Right lung (tissue), 10 donors: ENCODE measurements around the gene MBL2. TPM values are rescaled to one million over a fixed set of nuclear protein-coding genes. Genes with fewer than 3 reads are reported as not detected.

Experiments
- DNase-seq, 2 donors: peaks; one replicate each; pipeline ENCODE4 v3.0.0-alpha.2; 2013
- long read RNA-seq, 8 donors: transcript quantifications; one replicate each; lab custom pipeline, GENCODE V29; 2026
- polyA plus RNA-seq, 5 donors: library from polyadenylated mRNA; unstranded; fragments of 120-200 nt; gene quantifications; one replicate each; pipeline versions ENCODE4 v1.2.1 to v1.2.3, GENCODE V29; 2013; ENCODE audit warnings: inconsistent platforms in 1 of 5, low replicate concordance in 1 of 5; ENCODE audit not compliant: insufficient read length in 5 of 5, insufficient read depth in 1 of 5

MBL2 gene
- polyA plus RNA-seq: under 1 TPM in 1 of 5 donors, not detected in 4; 0.07 TPM
- long read RNA-seq, donor 1: 0 reads
- long read RNA-seq, donor 2: 0 reads
- long read RNA-seq, donor 3: 0 reads
- long read RNA-seq, donor 4: 0 reads
- long read RNA-seq, donor 5: 0 reads
- long read RNA-seq, donor 6: 0 reads
- long read RNA-seq, donor 7: 0 reads
- long read RNA-seq, donor 8: 0 reads

DNA sequence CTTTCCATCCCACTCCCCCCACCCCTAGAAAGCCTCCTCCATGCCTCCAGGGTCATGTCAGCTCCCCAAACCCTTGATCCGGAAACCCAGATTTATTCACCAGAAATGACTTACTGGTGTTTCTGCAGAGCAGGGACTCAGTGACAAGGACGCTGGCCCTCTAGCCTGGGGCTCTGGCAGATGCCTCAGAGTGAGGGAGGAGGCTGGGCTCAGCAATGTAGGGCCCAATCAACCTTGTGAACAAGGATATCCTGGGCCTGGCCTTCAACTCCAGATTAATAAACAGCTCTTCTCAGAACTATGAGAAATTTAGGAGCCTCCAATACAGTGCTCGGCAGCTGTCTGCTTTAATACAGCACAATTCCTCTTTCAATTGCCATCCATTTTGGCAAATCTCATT lies at the start of gene MBL2:
Gene MBL2 (minus strand): TSS at position 162 of the 400 bp plus-strand sequence. CDS start 1,149 bp downstream, outside the sequence.
- no peak for DNase-seq

DNA sequence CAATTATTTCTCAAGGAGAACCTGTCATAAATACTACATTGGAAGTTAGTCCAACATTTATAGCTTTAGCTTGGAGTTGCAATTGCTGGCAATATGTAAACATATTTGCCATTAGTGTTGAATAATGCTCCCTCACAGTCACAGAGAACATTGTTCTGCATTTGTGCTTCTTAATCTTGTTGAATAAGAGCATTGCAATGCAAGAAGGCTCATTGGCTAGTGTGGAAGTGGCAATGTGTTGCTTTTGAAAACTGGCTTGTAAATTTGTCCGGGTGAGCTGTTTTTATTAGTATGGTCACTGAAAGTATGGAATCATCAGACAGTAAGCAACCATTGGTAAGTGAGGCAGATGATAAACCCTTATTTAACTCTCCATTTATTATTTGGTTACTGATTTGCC lies 47.7 kb upstream of the MBL2 start:
- DNase-seq: no peak

DNA sequence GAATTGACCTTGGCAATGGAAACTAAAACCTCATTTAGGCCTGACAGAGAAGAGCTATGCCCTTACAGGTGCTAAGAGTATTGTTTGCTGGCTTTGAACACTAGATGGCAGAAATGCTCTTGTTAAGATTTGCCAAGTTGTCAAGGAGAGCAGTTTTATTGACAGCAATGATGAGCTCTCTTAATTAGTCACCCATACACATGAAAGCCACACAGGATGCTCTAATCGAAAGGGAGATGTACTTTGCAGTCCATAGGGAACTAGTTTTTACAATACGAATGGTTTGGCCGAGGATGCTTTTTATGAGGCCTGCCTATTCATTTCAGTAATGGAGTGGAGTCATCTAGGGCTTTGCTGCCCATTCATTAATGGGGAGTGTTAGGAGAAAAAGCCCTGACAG lies 45.4 kb upstream of the MBL2 start:
- DNase-seq: peak in 1 of 2 donors; percentile 7

DNA sequence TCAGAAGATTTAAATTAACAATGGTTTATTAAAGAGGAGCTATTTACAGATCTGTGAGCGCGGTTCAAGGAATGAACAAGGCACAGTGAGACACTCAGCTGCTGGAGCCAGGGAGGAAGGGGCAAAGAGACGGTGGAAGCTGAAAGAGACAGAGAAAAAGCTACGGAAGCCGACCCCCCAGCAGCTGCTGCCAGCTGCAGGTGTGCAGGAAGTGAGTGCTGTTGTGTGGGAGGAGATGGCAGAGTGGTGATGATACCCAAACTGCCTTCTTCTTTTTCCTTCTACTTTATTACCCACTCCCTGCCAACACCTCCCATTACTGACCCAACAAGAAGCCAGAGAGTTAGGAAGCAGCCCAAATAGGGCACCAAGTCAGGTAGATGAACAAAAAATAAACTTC lies 41.9 kb upstream of the MBL2 start:
- no peak for DNase-seq

DNA sequence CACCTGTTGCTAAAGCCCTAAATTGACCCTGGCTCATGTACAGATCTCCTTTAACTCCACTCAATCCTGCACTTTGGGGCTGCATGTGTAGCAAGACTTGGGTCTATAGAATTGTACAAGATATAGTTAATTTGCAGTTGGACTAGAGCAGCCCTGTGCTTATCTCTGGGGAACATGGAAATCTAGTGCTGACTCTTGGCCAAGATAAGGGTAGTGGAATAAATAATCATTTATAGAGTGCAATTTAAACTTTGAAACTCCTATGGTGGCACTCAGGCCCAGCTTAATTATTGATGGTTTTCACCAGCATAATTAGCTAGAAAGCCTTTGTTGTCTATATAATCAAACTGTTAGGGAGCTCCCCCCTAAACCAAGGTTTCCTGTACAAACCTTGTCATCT lies 39.2 kb upstream of the MBL2 start:
- DNase-seq: no peak

DNA sequence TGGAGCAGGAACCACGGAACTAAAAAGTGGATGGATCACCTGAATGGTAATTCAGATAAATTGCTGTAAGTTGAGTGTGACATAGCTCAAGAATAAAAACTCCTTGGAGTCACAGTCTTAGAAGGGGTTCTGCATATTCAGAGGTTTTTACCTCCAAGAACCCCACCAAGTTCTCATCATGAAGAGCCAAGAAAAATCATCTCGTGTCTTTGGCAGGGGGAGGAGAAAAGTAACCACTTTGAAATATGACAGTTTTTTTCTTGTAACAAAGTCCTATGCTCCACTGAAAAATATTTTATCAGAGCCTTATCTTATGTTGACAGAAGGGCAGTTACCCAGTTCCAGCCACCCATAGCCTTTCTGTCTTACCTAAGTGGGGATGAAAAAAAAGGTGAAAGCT lies 38.2 kb upstream of the MBL2 start:
- DNase-seq: no peak

DNA sequence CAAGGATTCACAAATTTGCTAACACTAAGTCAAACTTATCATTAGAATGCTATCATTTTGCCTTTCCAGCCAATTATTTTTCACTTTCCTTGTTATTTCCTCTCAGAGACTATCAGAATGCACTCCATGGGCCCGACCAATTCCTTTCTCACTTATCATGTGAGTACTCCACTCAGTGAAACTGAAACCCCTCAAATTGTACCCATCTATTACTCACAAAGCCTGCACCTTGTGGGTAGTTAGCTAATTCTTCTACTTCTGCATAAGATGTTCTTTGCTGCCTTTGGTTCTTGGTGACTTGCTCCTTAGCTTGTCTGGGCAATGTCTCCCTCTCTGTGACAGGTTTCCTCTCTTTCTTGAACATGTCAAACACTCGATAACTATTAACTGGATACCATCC lies 35.2 kb upstream of the MBL2 start:
- DNase-seq: no peak

DNA sequence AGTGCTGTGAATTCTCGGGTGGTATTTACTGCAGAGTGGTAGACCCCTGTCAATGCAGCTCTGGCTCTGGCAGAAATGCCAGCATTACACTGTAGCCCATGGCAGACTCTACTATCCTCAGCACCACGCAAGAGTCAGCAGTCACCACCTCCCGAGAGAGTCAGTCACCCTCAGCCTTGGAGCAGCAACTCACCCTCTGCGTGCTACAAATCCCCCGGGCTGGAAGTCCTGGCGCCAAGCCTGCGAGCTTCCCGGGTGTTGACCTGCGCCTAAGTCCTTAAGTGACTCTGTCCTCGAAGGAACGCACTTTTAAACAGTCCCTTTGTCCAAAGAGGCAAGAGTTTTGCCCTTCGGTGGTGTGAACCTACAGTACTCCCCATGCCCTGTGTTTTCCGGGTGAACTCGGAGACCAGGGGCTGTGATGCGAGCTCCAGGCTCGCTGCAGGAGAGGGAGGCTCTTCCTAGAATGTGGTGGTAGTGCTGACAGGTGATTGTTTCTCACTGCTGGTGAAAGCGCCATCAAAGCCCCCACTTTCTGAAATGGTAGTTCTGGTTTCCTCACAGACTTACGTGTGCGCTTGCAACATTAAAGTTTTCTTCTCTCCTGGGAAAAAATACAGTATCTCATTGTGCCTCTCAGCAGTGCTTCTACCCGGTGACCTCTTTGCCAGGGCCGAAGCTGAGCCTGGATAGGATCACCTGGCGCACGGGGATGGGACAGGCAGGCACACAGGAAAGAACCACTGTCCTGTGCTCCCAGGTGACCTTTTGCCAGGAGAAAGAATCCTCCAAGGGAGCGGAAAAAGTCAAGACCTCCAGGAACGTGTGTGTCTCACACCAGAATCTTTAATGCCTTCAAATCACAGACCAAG lies 33.1 kb upstream of the MBL2 start:
- no peak for DNase-seq

DNA sequence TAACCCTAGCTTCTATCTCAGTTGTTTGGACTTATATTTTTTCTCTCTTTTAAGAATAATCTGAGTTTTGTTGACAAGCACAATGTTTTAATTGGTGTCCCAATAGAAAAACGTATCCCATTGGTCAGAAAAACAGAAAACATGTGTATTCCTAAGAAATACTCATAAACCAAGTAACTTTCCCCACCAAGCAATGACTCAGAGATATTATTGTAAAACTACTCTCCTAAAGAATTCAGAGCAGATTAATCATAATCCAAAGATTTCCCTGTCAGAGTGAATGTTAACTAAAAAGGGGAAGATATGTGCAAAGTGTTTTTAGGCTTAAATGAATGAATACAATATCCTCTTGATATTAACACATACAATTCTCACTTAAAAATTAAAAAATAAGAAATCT lies 29.4 kb upstream of the MBL2 start:
- no peak for DNase-seq

DNA sequence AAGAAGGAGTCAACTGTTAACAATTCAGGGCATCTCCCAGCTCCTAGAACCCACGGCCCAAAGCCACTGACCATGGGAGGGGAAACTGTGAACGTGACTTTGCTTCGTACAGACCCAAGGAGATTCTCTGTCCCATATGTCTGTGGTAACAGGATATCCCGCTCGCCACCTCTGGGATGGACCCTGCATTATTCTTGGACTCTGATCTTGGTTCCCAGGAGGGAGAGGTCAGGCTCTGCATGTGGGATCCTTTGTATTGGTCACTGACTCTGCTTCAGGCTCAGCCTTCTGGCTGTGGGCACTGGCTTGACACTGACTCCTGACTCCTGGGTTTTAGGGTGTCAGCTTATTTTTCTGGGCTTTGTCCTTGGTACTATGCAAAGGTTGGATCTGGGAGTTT lies 13.5 kb upstream of the MBL2 start:
- no peak for DNase-seq

DNA sequence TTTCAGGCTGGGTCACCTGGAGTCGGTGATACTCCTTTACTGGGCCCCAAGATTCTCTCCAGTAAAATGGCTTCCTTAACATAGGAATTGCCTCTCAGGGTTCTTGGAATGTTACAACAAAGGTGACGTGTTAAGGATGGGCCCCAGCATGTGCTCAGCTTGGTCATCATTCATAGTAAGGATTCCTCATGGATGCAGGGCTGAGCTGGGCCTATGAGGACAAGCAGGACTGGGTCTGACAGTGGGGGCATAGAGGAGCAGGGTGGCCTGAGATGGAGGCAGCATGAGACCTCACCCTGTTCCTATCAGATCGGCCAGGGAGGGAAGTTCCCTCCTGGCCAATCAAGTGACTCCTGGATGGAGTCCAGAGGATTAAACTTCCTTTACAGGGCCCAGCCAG lies 12.8 kb upstream of the MBL2 start:
- DNase-seq: no peak

DNA sequence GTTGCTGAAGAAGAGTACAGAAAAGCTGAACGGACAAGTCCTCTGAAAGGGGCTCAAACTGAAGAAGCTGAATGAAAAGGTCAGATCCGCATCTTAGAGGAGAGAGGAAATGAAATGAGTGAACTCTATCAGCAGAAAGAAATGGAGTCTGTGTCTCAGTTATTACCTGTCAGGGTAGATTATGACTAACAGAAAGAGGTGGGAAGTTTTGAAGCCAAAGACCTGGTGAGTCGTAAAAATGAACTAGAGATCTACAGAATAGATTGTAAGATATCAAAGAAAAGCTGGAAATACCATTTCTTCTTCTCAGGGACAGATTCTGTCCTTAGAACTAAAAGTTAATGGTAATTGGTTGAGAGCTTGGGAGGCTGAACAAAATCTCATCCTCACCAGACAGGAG lies 11.1 kb upstream of the MBL2 start:
- no peak for DNase-seq

DNA sequence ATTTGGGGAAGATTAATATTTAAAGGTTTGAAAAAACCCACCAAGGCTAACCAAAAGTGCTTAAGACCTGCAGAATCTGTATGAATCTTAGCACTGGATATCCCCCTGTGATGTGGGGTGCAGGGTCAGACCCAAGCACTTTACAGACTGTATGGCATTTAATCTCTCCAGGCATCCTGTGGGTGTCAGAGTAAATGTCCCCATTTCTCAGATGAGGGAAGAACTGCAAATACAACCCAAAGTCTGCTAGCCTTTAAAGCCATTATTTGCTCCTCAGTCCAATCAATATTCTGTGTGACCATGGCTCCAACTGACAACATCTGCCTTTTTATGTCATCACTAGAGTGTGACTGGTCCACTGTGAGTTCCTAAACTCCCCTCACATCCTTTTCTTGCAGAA lies 10.0 kb upstream of the MBL2 start:
- no peak for DNase-seq

DNA sequence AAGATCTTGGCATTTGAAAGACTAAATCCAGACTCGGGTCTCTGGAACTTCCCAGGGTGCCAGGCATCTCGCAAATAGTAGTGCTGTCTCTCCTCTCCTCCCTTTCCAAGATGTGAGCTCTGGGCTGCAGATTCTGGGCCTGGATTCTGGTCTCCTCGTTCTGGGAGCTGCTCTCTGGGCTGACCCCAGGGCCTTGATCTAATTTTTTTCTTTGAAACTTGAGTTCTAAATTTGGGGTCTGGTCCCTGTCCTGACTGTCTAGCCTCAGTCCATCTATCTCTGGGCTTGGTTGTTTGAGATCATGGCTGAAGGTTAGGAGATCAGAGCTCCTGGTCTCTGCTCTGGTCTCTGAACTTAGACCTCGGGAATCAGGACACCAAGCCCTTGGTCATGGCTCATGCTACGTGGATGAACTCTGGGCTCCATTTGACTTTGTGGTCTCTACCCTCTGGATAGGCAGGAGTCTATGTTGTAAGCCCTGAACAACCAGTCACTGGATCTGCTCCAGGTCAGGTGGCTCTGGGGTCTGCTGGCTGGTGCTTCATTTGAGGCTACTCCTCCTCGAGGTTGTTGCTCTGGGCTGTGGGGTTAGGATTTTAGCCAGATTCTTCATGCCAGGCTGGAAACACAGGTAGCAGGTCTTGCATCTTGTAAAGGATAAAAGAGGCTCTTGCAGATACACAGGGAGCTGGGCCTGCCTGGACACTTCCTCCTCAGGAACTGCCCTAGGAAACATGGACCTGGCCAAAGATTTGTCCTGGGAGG lies 8.0 kb upstream of the MBL2 start:
- DNase-seq: no peak

DNA sequence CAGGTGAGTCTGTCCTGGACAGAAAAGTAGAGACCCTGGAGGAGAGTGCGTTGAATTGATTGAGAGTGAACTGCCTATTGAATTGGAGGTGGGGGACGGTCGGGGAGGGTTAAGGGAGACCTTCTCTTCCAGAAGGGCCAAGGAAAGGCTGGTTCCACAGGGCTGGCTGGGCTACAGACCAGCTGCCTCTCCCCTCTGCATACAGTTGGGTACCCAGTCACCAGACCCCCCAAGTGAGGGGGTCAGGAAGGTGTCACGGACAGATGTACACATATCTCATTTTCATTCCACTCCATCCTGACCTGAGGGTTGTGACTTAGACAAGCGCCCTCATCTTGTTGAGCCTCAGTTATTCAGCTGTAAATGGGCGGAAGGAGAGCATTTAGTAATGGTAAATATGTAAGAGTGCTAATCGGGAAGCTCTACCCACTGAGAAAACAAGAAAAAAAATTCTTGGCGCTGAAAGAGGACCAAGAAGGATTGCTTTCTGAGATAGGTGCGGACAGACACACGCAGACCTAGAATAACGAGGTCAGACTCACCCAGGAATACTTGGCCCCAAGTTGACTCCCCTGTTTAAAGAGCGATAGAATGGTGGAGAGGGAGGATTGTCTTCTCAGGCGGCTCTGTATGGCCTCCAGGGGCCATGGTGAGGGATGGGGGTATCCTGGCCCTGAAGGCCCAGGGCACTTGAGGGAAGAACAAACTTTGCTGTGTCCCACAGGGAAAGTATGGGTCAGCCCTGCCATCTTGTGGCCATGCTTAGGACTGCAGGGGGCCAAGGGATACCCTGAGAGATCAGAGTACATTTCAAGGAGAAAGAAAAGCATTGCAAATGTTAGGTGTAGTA lies 7.2 kb upstream of the MBL2 start:
- peak in 1 of 2 donors; percentile 66 for DNase-seq

DNA sequence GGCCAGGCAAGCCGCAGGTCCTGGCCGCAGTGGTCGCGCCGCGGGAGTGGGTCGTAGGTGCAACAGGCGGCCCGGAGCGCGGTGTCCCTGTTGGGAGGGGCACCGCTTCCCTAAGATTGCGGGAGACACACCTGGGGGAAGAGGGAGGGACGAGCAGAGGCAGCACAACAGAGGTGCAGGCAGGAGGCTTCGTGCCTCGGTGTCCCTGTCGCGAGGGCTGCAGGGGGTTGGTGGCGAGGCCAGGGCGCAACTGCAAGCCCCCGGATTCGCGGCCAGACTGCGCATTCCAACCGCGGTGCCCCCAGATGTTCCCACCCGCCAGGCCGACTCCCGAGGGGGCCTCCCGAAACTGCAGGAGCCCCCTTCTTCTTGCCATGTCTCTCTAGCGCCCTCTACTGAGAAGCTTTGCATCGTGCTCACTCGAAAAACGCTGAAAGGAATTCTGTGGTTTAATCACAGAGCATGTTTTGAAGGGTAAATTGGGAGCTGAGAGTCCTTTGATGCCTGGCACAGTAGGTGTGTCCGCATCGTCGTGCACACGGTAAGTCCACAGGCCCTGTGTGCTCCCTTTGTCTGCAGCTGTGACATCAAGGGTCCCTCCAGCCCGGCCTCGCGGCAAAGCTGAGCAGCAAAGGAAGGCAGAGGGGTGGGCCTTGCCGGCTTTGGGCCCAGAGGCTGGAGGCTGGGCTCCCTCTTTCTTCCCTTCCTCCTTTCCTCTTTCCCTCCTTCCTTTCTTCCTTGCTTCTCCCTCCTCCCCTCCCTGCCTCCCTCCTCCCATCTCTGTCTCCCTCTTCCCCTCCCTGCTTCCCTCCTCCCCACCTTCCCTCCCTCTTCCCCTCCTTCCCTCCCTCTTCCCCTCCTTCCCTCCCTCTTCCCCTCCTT lies 6.2 kb upstream of the MBL2 start:
- peak in 1 of 2 donors; percentile 49 for DNase-seq

DNA sequence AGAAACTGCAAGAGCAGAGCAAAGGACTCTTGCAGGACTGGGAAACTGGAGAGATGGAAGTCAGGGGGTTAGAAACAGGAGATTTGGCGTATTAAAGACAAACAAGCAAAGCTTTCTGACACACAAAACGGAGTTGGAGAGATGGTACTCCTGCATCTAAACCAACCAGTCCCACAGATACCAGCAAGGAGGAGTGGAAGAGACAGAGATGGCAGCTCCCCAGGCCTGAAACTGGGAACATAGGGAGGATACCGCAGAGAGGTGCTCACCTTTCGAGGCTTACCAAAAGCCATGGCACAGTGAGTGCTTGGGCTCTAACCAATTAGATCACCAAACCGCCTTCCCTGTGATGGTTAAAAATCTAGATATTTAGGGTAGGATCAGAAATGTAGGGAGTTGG lies 4.8 kb upstream of the MBL2 start:
- DNase-seq: no peak

DNA sequence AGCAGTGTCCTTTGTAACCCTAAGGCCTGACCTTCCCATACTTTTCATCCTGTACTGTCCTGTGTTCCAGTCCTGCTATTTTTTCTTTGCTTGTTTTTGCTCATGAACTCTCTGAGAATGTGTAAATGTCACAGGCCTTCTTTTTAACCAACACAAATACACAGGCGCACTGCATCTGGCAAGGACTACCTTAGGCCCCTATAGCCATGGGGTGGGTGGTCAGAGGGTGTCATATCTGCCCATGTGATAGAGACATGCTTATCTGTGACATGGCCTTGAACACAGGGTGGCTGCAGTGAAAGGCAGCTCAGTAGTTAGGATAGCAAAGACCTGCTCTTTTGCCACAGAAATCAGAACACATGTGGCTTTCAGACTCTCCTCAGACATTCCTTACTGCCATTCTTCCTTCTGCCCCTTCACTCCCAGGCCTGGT lies 3.9 kb upstream of the MBL2 start:
- no peak for DNase-seq

DNA sequence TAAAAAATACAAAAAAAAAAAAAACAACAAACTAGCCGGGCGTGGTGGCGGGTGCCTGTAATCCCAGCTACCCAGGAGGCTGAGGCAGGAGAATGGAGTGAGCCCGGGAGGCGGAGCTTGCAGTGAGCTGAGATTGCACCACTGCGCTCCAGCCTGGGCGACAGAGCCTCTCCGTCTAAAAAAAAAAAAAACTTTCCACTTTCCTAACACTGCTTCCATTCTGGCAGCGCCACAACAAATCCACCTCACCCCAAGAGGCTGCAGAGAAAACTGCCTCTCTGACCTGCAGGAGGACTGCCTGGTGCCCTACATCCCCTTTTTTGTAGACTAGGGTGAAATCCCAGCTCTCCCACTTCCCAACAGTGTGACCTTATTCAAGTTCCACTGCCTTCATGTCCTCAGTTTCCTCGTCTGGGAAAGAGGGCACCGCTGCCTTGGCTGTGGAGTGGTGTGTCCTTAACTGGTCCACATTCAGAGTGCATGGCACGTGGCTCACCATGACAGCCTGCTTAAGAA lies 2.6 kb upstream of the MBL2 start:
- no peak for DNase-seq

DNA sequence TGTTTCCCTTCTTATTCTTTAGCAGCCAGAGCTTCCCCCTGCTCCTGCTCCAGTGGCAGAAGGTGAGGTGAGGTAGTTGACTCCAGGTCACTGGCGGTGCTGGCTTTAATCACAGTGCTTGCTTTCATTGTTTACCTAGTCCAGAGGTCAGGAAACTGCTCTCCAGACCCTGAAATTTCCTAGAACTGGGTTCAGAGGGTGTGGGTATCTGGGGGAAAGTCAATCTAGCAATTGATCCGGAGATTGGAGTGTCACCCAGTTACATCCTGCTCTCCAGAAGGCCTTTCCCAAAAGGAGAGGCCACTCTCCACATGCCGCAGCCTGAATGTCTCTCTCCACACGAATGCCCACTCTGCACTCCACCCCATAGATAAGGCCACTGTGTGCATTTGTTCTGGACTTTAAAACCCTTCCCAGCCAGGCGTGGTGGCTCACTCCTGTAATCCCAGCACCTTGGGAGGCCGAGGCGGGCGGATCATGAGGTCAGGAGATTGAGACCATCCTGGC lies 2.1 kb upstream of the MBL2 start:
- no peak for DNase-seq
